SKM-1 treated with dmso at 0.1 percent for 144 hours (cell line): ENCODE results near the gene AMIGO1.

Experiments
- DNase-seq: peaks from one replicate; lab custom pipeline; 2025; ENCODE audit not compliant: unreplicated experiment; lab: John Stamatoyannopoulos, UW

Gene AMIGO1

GRCh38 chr1:109532365-109533136 lies 23.0 kb upstream of the AMIGO1 start:
- peak; percentile 65 for DNase-seq

GRCh38 chr1:109531826-109532364 lies 22.4 kb upstream of the AMIGO1 start:
- DNase-seq, result no peak

- no peak for DNase-seq
Observed at GRCh38 chr1:109531380-109531779, 21.9 kb upstream of the AMIGO1 start.

GRCh38 chr1:109530457-109531087 lies 21.0 kb upstream of the AMIGO1 start:
- DNase-seq, result no peak

GRCh38 chr1:109529881-109530456 lies 20.4 kb upstream of the AMIGO1 start:
- no peak for DNase-seq

GRCh38 chr1:109528712-109529111 lies 19.2 kb upstream of the AMIGO1 start:
- DNase-seq, result no peak

- no peak for DNase-seq
Observed at GRCh38 chr1:109527846-109528695, 18.5 kb upstream of the AMIGO1 start.

GRCh38 chr1:109527098-109527811 lies 17.7 kb upstream of the AMIGO1 start:
- DNase-seq, result no peak

- no peak for DNase-seq
Observed at GRCh38 chr1:109523706-109524105, 14.2 kb upstream of the AMIGO1 start.

GRCh38 chr1:109522026-109522425 lies 12.5 kb upstream of the AMIGO1 start:
- DNase-seq, result no peak

GRCh38 chr1:109521002-109521951 lies 11.8 kb upstream of the AMIGO1 start:
- no peak for DNase-seq

- no peak for DNase-seq
Observed at GRCh38 chr1:109517337-109517736, 7.8 kb upstream of the AMIGO1 start.

GRCh38 chr1:109516872-109517271 lies 7.3 kb upstream of the AMIGO1 start:
- DNase-seq, result no peak

- no peak for DNase-seq
Observed at GRCh38 chr1:109514846-109515245, 5.3 kb upstream of the AMIGO1 start.

GRCh38 chr1:109513110-109513710 lies 3.7 kb upstream of the AMIGO1 start:
- no peak for DNase-seq

GRCh38 chr1:109508873-109509175 lies 703 bp downstream of the AMIGO1 start:
- DNase-seq, result no peak

- no peak for DNase-seq
Observed at GRCh38 chr1:109508001-109508872, 1.3 kb downstream of the AMIGO1 start.

- DNase-seq, result no peak
Observed at GRCh38 chr1:109504974-109505373, 4.6 kb downstream of the AMIGO1 start.
